DMS114 treated with DMSO at 0.1 percent for 48 hours (cell line): ENCODE results near the gene PNPLA7.
"Not testable (repeated sequence)": the region's sequence is repeated elsewhere in the genome, so short reads cannot be mapped to it uniquely, and the experiment has no call there.

Source experiments
- DNase-seq: peaks from one replicate; lab custom pipeline; 2025; ENCODE audit not compliant: unreplicated experiment; lab: John Stamatoyannopoulos, UW

PNPLA7 gene

GRCh38 chr9:137482094-137482781 lies 68.0 kb downstream of the PNPLA7 start:
- DNase-seq: no peak

- no peak for DNase-seq
Measured at GRCh38 chr9:137480686-137481683, 69.2 kb downstream of the PNPLA7 start.

GRCh38 chr9:137479892-137480685 lies 70.1 kb downstream of the PNPLA7 start:
- no peak for DNase-seq

- no peak for DNase-seq
Measured at GRCh38 chr9:137478962-137479861, 71.0 kb downstream of the PNPLA7 start.

GRCh38 chr9:137478613-137478961 lies 71.6 kb downstream of the PNPLA7 start:
- no peak for DNase-seq

- DNase-seq: no peak
Measured at GRCh38 chr9:137477778-137478612, 72.2 kb downstream of the PNPLA7 start.

- no peak for DNase-seq
Measured at GRCh38 chr9:137476856-137477255, 73.3 kb downstream of the PNPLA7 start.

- DNase-seq: no peak
Measured at GRCh38 chr9:137475666-137476065, 74.5 kb downstream of the PNPLA7 start.

- DNase-seq: no peak
Measured at GRCh38 chr9:137474271-137474670, 75.9 kb downstream of the PNPLA7 start.

- no peak for DNase-seq
Measured at GRCh38 chr9:137470785-137471184, 79.4 kb downstream of the PNPLA7 start.

GRCh38 chr9:137467896-137468295 lies 82.3 kb downstream of the PNPLA7 start:
- DNase-seq: no peak

- DNase-seq: no peak
Measured at GRCh38 chr9:137467161-137467581, 83.0 kb downstream of the PNPLA7 start.

GRCh38 chr9:137466389-137467085 lies 83.7 kb downstream of the PNPLA7 start:
- DNase-seq: not testable (repeated sequence)

GRCh38 chr9:137465720-137466388 lies 84.3 kb downstream of the PNPLA7 start:
- DNase-seq: no peak

GRCh38 chr9:137465000-137465719 lies 85.0 kb downstream of the PNPLA7 start:
- no peak for DNase-seq

- DNase-seq: no peak
Measured at GRCh38 chr9:137464291-137464999, 85.8 kb downstream of the PNPLA7 start.

- DNase-seq: no peak
Measured at GRCh38 chr9:137463931-137464290, 86.3 kb downstream of the PNPLA7 start.
